GM18861 (cell line): Measurements from ENCODE around the gene PNPLA1.
A peak's percentile ranks its signal among the peaks of the same experiment; 100 is the strongest.

ENCODE experiments used
- ATAC-seq: cut with Tn5 transposase; IDR thresholded peaks from one replicate; pipeline ENCODE4 v1.9.1; 2021; ENCODE audit not compliant: unreplicated experiment

PNPLA1 gene

GRCh38 chr6:36355819-36356218, 86.0 kb downstream of the PNPLA1 start:
- no peak for ATAC-seq

DNA sequence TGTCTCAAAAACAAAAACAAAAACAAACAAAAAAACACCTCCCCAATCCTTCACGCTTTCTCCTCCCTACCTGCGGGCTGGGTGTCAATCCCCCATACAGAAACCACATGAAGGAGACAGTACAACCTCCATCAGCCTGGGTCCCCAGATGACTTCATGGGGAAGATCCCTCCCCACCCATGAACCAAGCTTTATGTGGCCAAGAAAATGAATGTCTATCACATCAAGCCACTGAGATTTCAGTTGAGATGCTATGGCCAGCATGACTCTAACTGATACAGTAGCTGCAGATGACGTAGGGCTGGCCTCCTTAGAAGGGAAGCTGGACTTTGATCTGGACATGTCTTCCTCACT, 88.0 kb downstream of the PNPLA1 start:
- peak; percentile 28 for ATAC-seq
